GM12872 (cell line): ENCODE data around the gene BACH2.

Experiments used
- TF ChIP-seq, protein P1 (sequence below): IDR thresholded peaks from 3 replicates; pipeline ENCODE4 v1.5.1; 2011; ENCODE audit warnings: low read depth, mild to moderate bottlenecking, low read length, moderate library complexity; ENCODE audit not compliant: insufficient read depth

BACH2 gene

DNA sequence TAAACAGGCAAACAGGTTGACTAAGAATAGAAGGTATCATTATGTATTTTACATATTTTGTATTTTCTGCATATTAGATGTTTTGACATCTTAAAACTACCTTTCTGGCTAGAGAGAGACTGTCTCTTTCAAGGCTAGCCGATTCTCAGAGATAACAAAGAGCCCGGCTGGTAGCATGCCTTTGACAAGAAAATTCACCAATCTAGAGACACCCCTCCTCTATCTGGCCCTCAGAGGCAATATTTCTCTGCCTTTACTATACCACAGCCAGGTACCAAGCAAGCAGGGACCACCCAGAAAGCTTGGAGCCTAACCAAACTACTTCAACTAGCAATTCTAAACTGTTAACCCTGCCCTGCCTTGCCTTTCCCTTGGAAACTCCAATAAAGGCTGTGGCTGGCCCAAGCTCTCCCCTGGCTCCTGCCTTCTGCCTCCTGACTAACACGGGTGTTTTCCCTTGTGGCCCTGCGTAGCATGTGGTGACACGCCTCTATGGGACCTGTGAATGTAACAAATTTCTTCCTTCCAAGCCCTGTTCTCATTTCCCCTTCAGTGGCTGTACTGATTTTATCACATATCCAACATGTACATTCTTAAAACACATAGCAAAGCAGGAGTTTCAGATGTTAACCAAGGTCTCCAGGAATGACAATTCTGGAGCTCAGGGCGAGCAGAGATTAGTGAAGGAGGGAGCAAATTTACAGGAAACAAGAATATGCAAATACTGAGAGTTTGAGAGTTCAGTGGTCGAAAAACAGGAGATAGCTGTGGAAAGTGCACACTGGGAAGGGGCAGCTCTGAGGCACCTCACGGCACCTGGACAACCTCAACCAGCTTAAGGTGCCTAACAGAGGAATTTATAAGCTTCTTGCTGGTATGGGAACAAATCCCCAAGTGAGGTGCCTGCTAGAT lies 120.8 kb downstream of the BACH2 start:
- TF ChIP-seq, protein P1, sequence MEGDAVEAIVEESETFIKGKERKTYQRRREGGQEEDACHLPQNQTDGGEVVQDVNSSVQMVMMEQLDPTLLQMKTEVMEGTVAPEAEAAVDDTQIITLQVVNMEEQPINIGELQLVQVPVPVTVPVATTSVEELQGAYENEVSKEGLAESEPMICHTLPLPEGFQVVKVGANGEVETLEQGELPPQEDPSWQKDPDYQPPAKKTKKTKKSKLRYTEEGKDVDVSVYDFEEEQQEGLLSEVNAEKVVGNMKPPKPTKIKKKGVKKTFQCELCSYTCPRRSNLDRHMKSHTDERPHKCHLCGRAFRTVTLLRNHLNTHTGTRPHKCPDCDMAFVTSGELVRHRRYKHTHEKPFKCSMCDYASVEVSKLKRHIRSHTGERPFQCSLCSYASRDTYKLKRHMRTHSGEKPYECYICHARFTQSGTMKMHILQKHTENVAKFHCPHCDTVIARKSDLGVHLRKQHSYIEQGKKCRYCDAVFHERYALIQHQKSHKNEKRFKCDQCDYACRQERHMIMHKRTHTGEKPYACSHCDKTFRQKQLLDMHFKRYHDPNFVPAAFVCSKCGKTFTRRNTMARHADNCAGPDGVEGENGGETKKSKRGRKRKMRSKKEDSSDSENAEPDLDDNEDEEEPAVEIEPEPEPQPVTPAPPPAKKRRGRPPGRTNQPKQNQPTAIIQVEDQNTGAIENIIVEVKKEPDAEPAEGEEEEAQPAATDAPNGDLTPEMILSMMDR, result no peak

DNA sequence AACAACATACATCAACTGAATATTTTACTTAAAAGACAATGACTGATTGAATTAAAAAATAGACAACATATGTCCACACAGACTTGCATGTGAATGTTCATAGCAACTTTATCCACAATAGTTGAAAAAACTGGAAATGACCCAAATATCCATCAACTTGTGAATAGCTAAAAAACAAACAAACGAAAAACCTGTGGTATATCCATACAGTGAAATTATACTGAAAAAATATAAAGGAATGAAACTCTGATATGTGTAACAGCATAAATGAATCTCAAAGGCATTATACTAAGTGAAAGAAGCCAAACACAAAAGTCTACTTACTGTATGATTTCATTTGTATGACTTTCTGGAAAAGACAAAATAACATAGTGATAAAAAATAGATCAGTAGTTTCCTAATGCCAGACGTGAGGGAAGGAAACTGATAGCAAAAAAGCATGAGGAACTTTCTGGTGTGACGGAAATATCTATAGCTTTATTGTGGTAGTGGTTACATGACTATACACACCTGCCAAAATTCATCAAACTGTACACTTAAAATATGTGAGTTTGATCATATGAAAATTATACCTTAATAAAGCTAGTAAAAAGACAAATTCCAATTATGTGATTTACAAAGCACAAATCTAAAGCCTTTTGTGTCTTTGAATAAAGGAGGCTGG lies 123.2 kb downstream of the BACH2 start:
- TF ChIP-seq, protein P1, result no peak

DNA sequence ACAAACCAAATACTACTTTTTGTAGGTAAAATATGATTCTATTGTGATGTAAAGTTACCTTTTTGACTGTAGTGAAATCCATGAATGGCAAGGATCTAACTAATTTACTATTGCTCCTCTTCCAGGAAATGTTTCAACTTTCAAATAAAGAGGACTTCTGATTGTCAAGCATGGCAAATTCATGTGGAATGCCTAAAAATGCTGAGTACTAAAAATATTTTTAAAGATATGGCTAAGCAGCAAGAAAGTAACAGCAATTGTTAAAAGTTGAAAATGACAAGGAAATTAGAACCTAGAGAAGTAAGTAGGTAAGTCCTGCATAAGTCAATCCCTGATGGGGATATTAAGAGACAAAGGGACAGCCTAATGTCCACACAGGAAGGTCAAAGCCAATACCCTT lies 126.0 kb downstream of the BACH2 start:
- TF ChIP-seq, protein P1, result no peak

DNA sequence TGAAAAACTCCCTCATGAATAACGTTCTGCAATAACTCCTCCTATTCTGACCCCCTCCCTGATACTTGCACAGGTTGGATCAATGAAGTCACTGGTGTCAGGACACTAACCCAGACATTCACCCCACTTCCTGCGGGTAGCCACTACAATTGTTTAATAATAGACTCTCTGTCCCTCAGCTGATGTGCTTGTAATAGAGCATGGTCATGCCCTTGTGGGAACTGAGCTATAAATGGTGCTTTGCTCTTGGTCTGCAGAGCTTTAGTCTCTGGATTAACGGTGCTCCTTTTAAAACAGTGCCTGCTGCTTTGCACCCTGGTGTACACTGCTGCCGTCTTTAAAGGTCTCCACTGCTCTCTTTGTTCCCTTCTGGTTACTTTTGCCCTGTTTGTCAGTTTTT lies 127.3 kb downstream of the BACH2 start:
- TF ChIP-seq, protein P1, result no peak

DNA sequence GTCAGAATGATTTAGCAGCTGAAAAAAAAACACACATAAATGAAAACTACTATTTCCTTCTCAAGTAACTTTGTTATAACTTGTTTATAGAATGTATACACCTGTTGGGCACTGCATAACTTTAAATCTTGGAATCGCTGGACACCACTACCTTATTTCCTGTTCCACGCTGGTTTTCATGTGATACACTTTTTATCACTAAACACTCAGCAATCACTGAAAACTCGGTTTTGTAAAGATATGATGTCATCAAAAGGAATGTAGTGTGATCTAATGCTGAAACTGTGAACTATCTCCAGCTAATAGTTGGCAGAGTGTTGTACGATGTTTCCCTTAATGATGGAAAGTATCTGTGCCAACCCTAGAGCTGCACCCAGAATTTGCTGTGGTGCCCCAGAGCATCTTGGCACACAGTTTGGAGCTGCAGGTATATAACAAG lies 127.9 kb downstream of the BACH2 start:
- TF ChIP-seq, protein P1, result no peak

DNA sequence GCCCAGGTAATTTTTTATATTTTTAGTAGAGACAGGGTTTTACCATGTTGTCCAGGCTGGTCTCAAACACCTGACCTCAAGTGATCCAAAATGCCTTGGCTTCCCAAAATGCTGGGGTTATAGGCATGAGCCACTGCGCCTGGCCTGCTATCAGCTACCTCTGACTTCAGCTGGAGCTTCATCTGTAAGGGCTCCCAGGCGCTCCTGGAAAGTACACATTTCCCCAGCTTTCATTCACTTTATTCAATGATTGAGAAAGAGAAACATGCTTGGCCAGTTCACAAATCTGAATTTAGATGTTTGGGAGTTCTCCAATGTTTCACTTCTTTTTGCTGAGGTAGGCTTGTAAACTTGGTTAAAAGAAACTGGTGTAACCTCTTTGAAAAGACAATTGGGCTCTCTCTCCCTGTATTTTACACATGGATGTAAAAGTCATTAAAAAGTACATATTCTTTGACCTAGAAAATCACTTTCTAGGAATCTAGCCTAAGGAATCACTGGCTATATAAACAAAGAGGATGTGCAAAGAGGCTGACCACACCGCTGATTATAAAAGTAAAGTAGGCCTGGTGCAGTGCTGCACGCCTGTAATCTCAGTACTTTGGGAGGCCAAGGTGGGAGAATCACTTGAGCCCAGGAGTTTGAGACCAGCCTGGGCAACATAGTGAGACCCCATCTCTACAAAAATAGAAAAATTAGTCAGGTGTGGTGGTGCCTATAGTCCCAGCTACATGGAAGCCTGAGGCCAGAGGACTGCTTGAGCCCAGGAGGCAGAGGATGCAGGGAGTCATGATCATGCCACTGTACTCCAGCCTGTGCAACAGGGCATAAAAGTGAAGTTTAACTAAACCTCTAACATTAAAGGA lies 128.9 kb downstream of the BACH2 start:
- TF ChIP-seq, protein P1, result no peak

DNA sequence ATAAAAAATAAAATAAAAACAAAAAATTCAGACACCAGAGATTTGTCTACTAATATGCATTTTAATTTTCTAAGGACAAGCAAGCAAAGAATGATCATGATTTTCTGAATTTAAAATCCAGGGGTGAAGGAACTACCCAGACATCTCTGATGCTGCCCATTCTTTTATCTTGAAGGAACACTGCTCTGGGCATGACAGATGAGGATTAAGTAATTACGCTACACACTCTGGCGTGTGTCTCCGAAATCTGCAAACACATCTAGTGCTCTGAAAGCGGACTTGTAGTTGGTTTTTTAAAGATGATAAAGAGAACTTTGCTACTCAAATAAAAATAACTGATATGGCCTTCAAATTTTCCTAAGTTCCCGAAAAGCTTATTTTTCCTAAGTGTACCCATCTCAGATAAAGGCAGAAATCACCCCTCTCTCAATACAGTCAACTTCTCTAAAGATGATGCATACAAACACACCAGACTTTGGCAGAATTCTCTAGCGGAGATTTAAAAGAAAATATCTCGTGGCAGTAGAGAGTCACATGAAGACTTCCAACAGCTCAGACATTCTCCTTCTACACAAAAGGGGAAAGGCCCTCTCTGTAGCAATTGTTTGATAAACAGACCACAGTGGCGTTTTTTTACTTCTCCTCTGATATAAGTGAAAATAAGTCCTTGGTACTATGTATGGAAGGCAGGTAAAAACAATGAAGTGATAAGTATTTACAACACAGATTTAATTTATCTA lies 133.8 kb downstream of the BACH2 start:
- TF ChIP-seq, protein P1, result no peak
